ENCODE data around the gene NHSL1.
A peak's percentile ranks its signal among the peaks of the same experiment; 100 is the strongest.

Gene NHSL1

GRCh38 chr6:138531387-138531786 lies 32.1 kb upstream of the NHSL1 start:
- Mint-ChIP-seq H3K4me1 (ENCODE audit: low read depth) (peaks cover 10% of the 10 kb centered on the region), H3K36me3 (ENCODE audit: low read depth) (no peaks in the 10 kb centered on the region), H3K27ac (no peak overlapping the region), H3K9me3 (no peaks in the 10 kb centered on the region), H3K27me3 (no peaks in the 10 kb centered on the region), H3K4me3 (no peak overlapping the region)
- intact Hi-C loops (cut with micrococcal nuclease), result no loop called here

- intact Hi-C loops (cut with micrococcal nuclease), result no loop called here
Observed at GRCh38 chr6:138529478-138529877, 30.2 kb upstream of the NHSL1 start.

GRCh38 chr6:138528956-138529355 lies 29.7 kb upstream of the NHSL1 start:
- peaks cover 4% of the 10 kb centered on the region for H3K4me1 Mint-ChIP-seq (ENCODE audit: low read depth)
- no peak overlapping the region for H3K4me3 Mint-ChIP-seq
- no peak overlapping the region for H3K27ac Mint-ChIP-seq
- intact Hi-C loops (cut with micrococcal nuclease), result no loop called here
- no peaks in the 10 kb centered on the region for H3K27me3 Mint-ChIP-seq
- H3K9me3 Mint-ChIP-seq, result no peaks in the 10 kb centered on the region
- no peaks in the 10 kb centered on the region for H3K36me3 Mint-ChIP-seq (ENCODE audit: low read depth)

More at GRCh38 chr6:138529478-138529877, 30.2 kb upstream of the NHSL1 start:
- Mint-ChIP-seq H3K27me3 (no peaks in the 10 kb centered on the region), H3K36me3 (ENCODE audit: low read depth) (no peaks in the 10 kb centered on the region), H3K9me3 (no peaks in the 10 kb centered on the region), H3K4me3 (no peak overlapping the region), H3K27ac (no peak overlapping the region), H3K4me1 (ENCODE audit: low read depth) (no peaks in the 10 kb centered on the region)

GRCh38 chr6:138528137-138528536 lies 28.8 kb upstream of the NHSL1 start:
- intact Hi-C loops (cut with micrococcal nuclease), result no loop called here
- no peaks in the 10 kb centered on the region for H3K9me3 Mint-ChIP-seq
- no peak overlapping the region for H3K27ac Mint-ChIP-seq
- peaks cover 5% of the 10 kb centered on the region for H3K4me1 Mint-ChIP-seq (ENCODE audit: low read depth)
- H3K36me3 Mint-ChIP-seq (ENCODE audit: low read depth), result no peaks in the 10 kb centered on the region
- no peak overlapping the region for H3K4me3 Mint-ChIP-seq
- no peaks in the 10 kb centered on the region for H3K27me3 Mint-ChIP-seq

- Mint-ChIP-seq H3K4me3 (no peak overlapping the region), H3K27me3 (no peaks in the 10 kb centered on the region), H3K36me3 (ENCODE audit: low read depth) (no peaks in the 10 kb centered on the region), H3K27ac (no peak overlapping the region), H3K4me1 (ENCODE audit: low read depth) (peaks cover 5% of the 10 kb centered on the region), H3K9me3 (no peaks in the 10 kb centered on the region)
- intact Hi-C loops (cut with micrococcal nuclease), result no loop called here
Observed at GRCh38 chr6:138527411-138528088, 28.3 kb upstream of the NHSL1 start.

GRCh38 chr6:138526822-138527235 lies 27.5 kb upstream of the NHSL1 start:
- Mint-ChIP-seq H3K9me3 (no peaks in the 10 kb centered on the region), H3K36me3 (ENCODE audit: low read depth) (no peaks in the 10 kb centered on the region), H3K27ac (no peak overlapping the region), H3K4me3 (no peak overlapping the region), H3K4me1 (ENCODE audit: low read depth) (peaks cover 8% of the 10 kb centered on the region), H3K27me3 (no peaks in the 10 kb centered on the region)
- intact Hi-C loops (cut with micrococcal nuclease), result no loop called here

GRCh38 chr6:138525355-138525754 lies 26.1 kb upstream of the NHSL1 start:
- Mint-ChIP-seq H3K36me3 (ENCODE audit: low read depth) (no peaks in the 10 kb centered on the region), H3K4me1 (ENCODE audit: low read depth) (peaks cover 21% of the 10 kb centered on the region), H3K27me3 (no peaks in the 10 kb centered on the region), H3K27ac (no peak overlapping the region), H3K9me3 (no peaks in the 10 kb centered on the region), H3K4me3 (no peak overlapping the region)
- intact Hi-C loops (cut with micrococcal nuclease), result no loop called here

GRCh38 chr6:138524526-138524925 lies 25.2 kb upstream of the NHSL1 start:
- H3K4me1 Mint-ChIP-seq (ENCODE audit: low read depth), result peaks cover 21% of the 10 kb centered on the region
- H3K27me3 Mint-ChIP-seq, result no peaks in the 10 kb centered on the region
- H3K27ac Mint-ChIP-seq, result no peak overlapping the region
- no peaks in the 10 kb centered on the region for H3K36me3 Mint-ChIP-seq (ENCODE audit: low read depth)
- intact Hi-C loops (cut with micrococcal nuclease), result no loop called here
- no peak overlapping the region for H3K4me3 Mint-ChIP-seq
- no peaks in the 10 kb centered on the region for H3K9me3 Mint-ChIP-seq

GRCh38 chr6:138523347-138524210 lies 24.3 kb upstream of the NHSL1 start:
- intact Hi-C loops (cut with micrococcal nuclease), result no loop called here
- peaks cover 21% of the 10 kb centered on the region for H3K4me1 Mint-ChIP-seq (ENCODE audit: low read depth)
- no peak overlapping the region for H3K4me3 Mint-ChIP-seq
- no peak overlapping the region for H3K27ac Mint-ChIP-seq
- no peaks in the 10 kb centered on the region for H3K27me3 Mint-ChIP-seq
- no peaks in the 10 kb centered on the region for H3K9me3 Mint-ChIP-seq
- H3K36me3 Mint-ChIP-seq (ENCODE audit: low read depth), result no peaks in the 10 kb centered on the region

DNA sequence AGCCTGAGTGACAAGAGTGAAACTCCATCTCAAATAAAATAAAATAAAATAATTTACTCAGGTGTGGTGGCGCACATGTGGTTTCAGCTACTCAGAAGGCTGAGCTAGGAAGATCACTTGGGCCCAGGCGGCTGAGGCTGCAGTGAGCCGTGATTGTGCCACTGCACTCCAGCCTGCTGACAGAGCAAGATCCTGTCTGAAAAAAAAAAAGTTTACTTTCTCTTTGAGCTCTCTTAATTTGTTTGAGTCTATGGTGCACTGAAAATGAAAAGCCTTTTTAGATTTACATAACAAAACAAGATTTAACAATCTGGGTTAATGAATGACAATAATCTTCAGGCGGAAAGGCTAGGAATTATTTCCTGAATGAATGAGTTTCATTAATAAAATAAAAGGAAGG lies 23.3 kb upstream of the NHSL1 start:
- no peaks in the 10 kb centered on the region for H3K36me3 Mint-ChIP-seq (ENCODE audit: low read depth)
- H3K4me3 Mint-ChIP-seq, result no peak overlapping the region
- peaks cover 24% of the 10 kb centered on the region for H3K4me1 Mint-ChIP-seq (ENCODE audit: low read depth)
- H3K27ac Mint-ChIP-seq, result no peak overlapping the region
- H3K9me3 Mint-ChIP-seq, result no peaks in the 10 kb centered on the region
- intact Hi-C loops (cut with micrococcal nuclease), result no loop called here
- H3K27me3 Mint-ChIP-seq, result no peaks in the 10 kb centered on the region

DNA sequence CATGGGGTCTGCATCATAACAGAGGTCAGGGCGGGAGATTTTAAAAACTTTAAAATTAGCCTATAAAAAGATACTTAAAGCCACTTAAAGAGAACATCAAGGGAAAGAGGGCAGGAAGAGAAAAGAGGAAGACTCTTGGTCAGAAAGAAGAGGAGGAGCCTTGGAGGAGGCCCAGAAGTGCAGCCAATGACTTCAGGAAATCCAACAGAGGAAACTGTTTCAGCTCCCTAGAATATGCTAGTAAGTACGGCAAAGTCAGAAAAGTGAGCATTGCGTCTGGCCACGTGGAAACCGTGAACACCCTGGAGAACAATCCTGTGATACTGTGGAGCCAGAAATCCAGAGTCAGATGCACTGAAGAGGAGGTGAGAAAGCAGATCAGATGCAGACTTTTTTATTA lies 22.5 kb upstream of the NHSL1 start:
- H3K4me3 Mint-ChIP-seq, result peak overlapping the region; percentile 14
- peaks cover 25% of the 10 kb centered on the region for H3K4me1 Mint-ChIP-seq (ENCODE audit: low read depth)
- H3K27ac Mint-ChIP-seq, result peak overlapping the region; percentile 43
- H3K9me3 Mint-ChIP-seq, result no peaks in the 10 kb centered on the region
- intact Hi-C loops (cut with micrococcal nuclease), result no loop called here
- H3K27me3 Mint-ChIP-seq, result no peaks in the 10 kb centered on the region
- H3K36me3 Mint-ChIP-seq (ENCODE audit: low read depth), result no peaks in the 10 kb centered on the region

- H3K9me3 Mint-ChIP-seq, result no peaks in the 10 kb centered on the region
- peaks cover 25% of the 10 kb centered on the region for H3K4me1 Mint-ChIP-seq (ENCODE audit: low read depth)
- intact Hi-C loops (cut with micrococcal nuclease), result no loop called here
- no peaks in the 10 kb centered on the region for H3K27me3 Mint-ChIP-seq
- no peak overlapping the region for H3K27ac Mint-ChIP-seq
- no peak overlapping the region for H3K4me3 Mint-ChIP-seq
- H3K36me3 Mint-ChIP-seq (ENCODE audit: low read depth), result no peaks in the 10 kb centered on the region
Observed at GRCh38 chr6:138520463-138520862, 21.2 kb upstream of the NHSL1 start.

DNA sequence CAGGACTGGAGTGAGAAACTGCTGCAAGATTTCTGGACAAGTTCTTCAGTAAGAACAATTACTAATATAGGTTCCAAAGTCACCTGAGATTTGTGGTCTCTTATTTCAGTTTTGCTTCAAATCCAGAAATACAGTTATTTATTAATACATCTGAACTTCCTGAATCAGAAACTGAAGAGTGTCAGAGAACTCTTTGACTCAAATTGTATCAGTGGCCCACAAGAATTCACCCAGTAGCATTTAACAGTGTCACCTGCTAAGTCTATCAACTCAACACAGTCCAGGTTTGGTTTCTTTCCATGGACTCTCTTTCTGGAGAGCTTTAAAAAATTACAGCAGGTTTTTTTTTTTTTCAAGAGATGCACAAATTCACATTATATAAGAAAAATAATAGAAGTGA lies 18.8 kb upstream of the NHSL1 start:
- H3K9me3 Mint-ChIP-seq, result no peaks in the 10 kb centered on the region
- no peak overlapping the region for H3K27ac Mint-ChIP-seq
- intact Hi-C loops (cut with micrococcal nuclease), result loop anchor here (5.0 kb wide), 1 partner anchor 249 kb away; no protein-coding TSS in a partner anchor
- H3K4me3 Mint-ChIP-seq, result no peak overlapping the region
- no peaks in the 10 kb centered on the region for H3K27me3 Mint-ChIP-seq
- no peaks in the 10 kb centered on the region for H3K36me3 Mint-ChIP-seq (ENCODE audit: low read depth)
- H3K4me1 Mint-ChIP-seq (ENCODE audit: low read depth), result peaks cover 20% of the 10 kb centered on the region

GRCh38 chr6:138517635-138518034 lies 18.3 kb upstream of the NHSL1 start:
- H3K27me3 Mint-ChIP-seq, result no peaks in the 10 kb centered on the region
- H3K27ac Mint-ChIP-seq, result no peak overlapping the region
- H3K4me3 Mint-ChIP-seq, result no peak overlapping the region
- H3K36me3 Mint-ChIP-seq (ENCODE audit: low read depth), result no peaks in the 10 kb centered on the region
- H3K4me1 Mint-ChIP-seq (ENCODE audit: low read depth), result peaks cover 20% of the 10 kb centered on the region
- intact Hi-C loops (cut with micrococcal nuclease), result loop anchor here (5.0 kb wide), 1 partner anchor 250 kb away; no protein-coding TSS in a partner anchor
- H3K9me3 Mint-ChIP-seq, result no peaks in the 10 kb centered on the region
